H1 (cell line): ENCODE measurements around the gene MTCH1. TPM values are rescaled to one million over a fixed set of nuclear protein-coding genes. Genes with fewer than 3 reads are reported as not detected.

Experiments
- CTCF ChIA-PET: fragments of 300-600 bp; sonication (Branson Sonifier 250); formaldehyde crosslinking; loops from one replicate; lab custom pipeline; 2021; ENCODE audit not compliant: partially characterized antibody; lab: Charles Lee
- POLR2A ChIA-PET: fragments of 300-600 bp; sonication (Branson Sonifier 250); formaldehyde crosslinking; loops from one replicate; lab custom pipeline; 2021; ENCODE audit warnings: inconsistent platforms; ENCODE audit not compliant: partially characterized antibody; lab: Charles Lee
- DNase-seq, 2 experiments: peaks; one replicate each; pipeline versions ENCODE4 v3.0.0 to v3.0.0-alpha.2; 2010 to 2022; ENCODE audit warnings: low spot score in 2 of 2, low read depth in 1 of 2, mixed read lengths in 1 of 2
- FAIRE-seq: peaks from 2 replicates; lab custom pipeline; 2011; peaks lifted over from hg19 to GRCh38; lab: Jason Lieb, UNC
- H2AFZ ChIP-seq: 2 replicates; pipeline ENCODE4 v1.8.1; 2012; ENCODE audit warnings: low read length, inconsistent platforms
- H2AK5ac ChIP-seq: 2 replicates; pipeline ENCODE4 v1.6.1; 2013; ENCODE audit warnings: low read depth, low read length
- H2BK120ac ChIP-seq: replicated peaks from 2 replicates; pipeline ENCODE3; 2013; ENCODE audit warnings: low read depth, low read length, inconsistent platforms
- H2BK12ac ChIP-seq: 2 replicates; pipeline ENCODE4 v1.6.1; 2013; ENCODE audit warnings: low read depth, low read length
- H2BK15ac ChIP-seq: 2 replicates; pipeline ENCODE4 v1.6.1; 2013; ENCODE audit warnings: low read length
- H2BK20ac ChIP-seq: 2 replicates; pipeline ENCODE4 v1.6.1; 2013; ENCODE audit warnings: low read length
- H2BK5ac ChIP-seq: 2 replicates; pipeline ENCODE4 v1.6.1; 2013; ENCODE audit warnings: low read depth, low read length
- H3K14ac ChIP-seq: 2 replicates; pipeline ENCODE4 v1.6.1; 2013; ENCODE audit warnings: inconsistent platforms; ENCODE audit not compliant: insufficient read length
- H3K18ac ChIP-seq: 2 replicates; pipeline ENCODE4 v1.6.1; 2013; ENCODE audit warnings: low read length; ENCODE audit errors: extremely low read depth
- H3K23ac ChIP-seq: 2 replicates; pipeline ENCODE4 v1.6.1; 2013; ENCODE audit warnings: inconsistent platforms; ENCODE audit not compliant: insufficient read length
- H3K23me2 ChIP-seq: 2 replicates; pipeline ENCODE4 v1.6.1; 2013; ENCODE audit warnings: low read depth, low read length
- H3K27ac ChIP-seq: 2 replicates; pipeline ENCODE4 v1.6.1; 2011; ENCODE audit warnings: low read depth, low read length, inconsistent platforms
- H3K27me3 ChIP-seq, 4 experiments: replicated peaks in 1 of 4; 1 replicate in 1 of 4; 2 replicates in 3 of 4; pipeline versions ENCODE4 v1.6.1 to v1.8.1; 2011 to 2013; ENCODE audit warnings: low read length in 3 of 4, mild to moderate bottlenecking in 3 of 4, inconsistent platforms in 2 of 4, mixed read lengths in 2 of 4, moderate library complexity in 1 of 4; ENCODE audit not compliant: control insufficient read depth in 3 of 4, insufficient read depth in 3 of 4; ENCODE audit errors: extremely low read depth in 1 of 4
- H3K36me3 ChIP-seq, 4 experiments: 2 replicates each; pipeline versions ENCODE4 v1.6.1 to v1.8.1; 2011 to 2013; ENCODE audit warnings: mild to moderate bottlenecking in 4 of 4, low read length in 3 of 4, moderate library complexity in 2 of 4, control low read depth in 1 of 4, inconsistent platforms in 1 of 4; ENCODE audit not compliant: insufficient read depth in 4 of 4, control insufficient read depth in 2 of 4
- H3K4ac ChIP-seq: replicated peaks from 2 replicates; pipeline ENCODE3; 2013; ENCODE audit warnings: low read length, low read depth, mixed read lengths, inconsistent platforms; ENCODE audit not compliant: insufficient read length
- H3K4me1 ChIP-seq, 4 experiments: replicated peaks in 1 of 4; 1 replicate in 1 of 4; 2 replicates in 3 of 4; pipeline versions ENCODE4 v1.6.1 to v1.8.1; 2011 to 2013; ENCODE audit warnings: low read length in 3 of 4, inconsistent platforms in 2 of 4, mixed read lengths in 1 of 4; ENCODE audit not compliant: insufficient read depth in 4 of 4, control insufficient read depth in 3 of 4
- H3K4me2 ChIP-seq, 2 experiments: 2 replicates each; pipeline versions ENCODE4 v1.6.1 to v1.8.1; 2011 to 2013; ENCODE audit warnings: low read depth in 2 of 2, low read length in 2 of 2, control low read depth in 1 of 2, inconsistent platforms in 1 of 2, mild to moderate bottlenecking in 1 of 2; ENCODE audit not compliant: insufficient read depth in 1 of 2
- H3K4me3 ChIP-seq, 4 experiments: fragments of 200-600, 300-600 bp in 1 of 4; sonication (generic), shearing (Covaris generic), sonication (Bioruptor Twin) in 1 of 4; 2 replicates each; pipeline versions ENCODE4 v1.5.1 to v1.8.1; 2011 to 2016; ENCODE audit warnings: low read length in 4 of 4, low read depth in 3 of 4, control low read depth in 2 of 4, inconsistent platforms in 2 of 4, mild to moderate bottlenecking in 2 of 4, mixed read lengths in 1 of 4, moderate library complexity in 1 of 4; ENCODE audit not compliant: insufficient read depth in 2 of 4; ENCODE audit errors: extremely low read depth in 1 of 4
- H3K56ac ChIP-seq: replicated peaks from 2 replicates; pipeline ENCODE3; 2013; ENCODE audit warnings: low read depth, mild to moderate bottlenecking, mixed read lengths, low read length, inconsistent platforms; ENCODE audit not compliant: insufficient read length
- H3K79me1 ChIP-seq: 2 replicates; pipeline ENCODE4 v1.6.1; 2013; ENCODE audit warnings: low read depth, low read length, control low read depth
- H3K79me2 ChIP-seq, 2 experiments: 2 replicates each; pipeline versions ENCODE4 v1.6.1 to v1.8.1; 2012 to 2013; ENCODE audit warnings: low read length in 2 of 2, mild to moderate bottlenecking in 2 of 2, inconsistent platforms in 1 of 2; ENCODE audit not compliant: insufficient read depth in 2 of 2, control insufficient read depth in 1 of 2
- H3K9ac ChIP-seq, 4 experiments: replicated peaks in 1 of 4; 1 replicate in 1 of 4; 2 replicates in 3 of 4; pipeline versions ENCODE4 v1.6.1 to v1.8.1; 2011 to 2013; ENCODE audit warnings: low read depth in 3 of 4, low read length in 3 of 4, control low read depth in 2 of 4, mild to moderate bottlenecking in 2 of 4, moderate library complexity in 2 of 4, inconsistent platforms in 1 of 4; ENCODE audit errors: extremely low read depth in 1 of 4
- H3K9me3 ChIP-seq, 2 experiments: 2 replicates each; pipeline versions ENCODE4 v1.6.1 to v1.8.1; 2012 to 2013; ENCODE audit warnings: mild to moderate bottlenecking in 2 of 2, moderate library complexity in 2 of 2, control low read depth in 1 of 2, inconsistent platforms in 1 of 2, low read depth in 1 of 2, low read length in 1 of 2, mixed read lengths in 1 of 2; ENCODE audit not compliant: insufficient read depth in 2 of 2
- H4K20me1 ChIP-seq, 2 experiments: replicated peaks in 1 of 2; 2 replicates each; pipeline versions ENCODE3 to v1.8.1; 2011 to 2013; ENCODE audit warnings: inconsistent platforms in 2 of 2, low read length in 2 of 2, mild to moderate bottlenecking in 1 of 2; ENCODE audit not compliant: insufficient read depth in 2 of 2, control insufficient read depth in 1 of 2
- H4K5ac ChIP-seq: 2 replicates; pipeline ENCODE4 v1.6.1; 2013; ENCODE audit warnings: low read length, low read depth, mixed read lengths, inconsistent platforms; ENCODE audit not compliant: insufficient read length
- H4K8ac ChIP-seq: 2 replicates; pipeline ENCODE4 v1.8.0; 2013; ENCODE audit warnings: mild to moderate bottlenecking, moderate library complexity, low read length, inconsistent platforms; ENCODE audit not compliant: insufficient read depth; ENCODE audit errors: extremely low read depth
- H4K91ac ChIP-seq: replicated peaks from 2 replicates; pipeline ENCODE3; 2013; ENCODE audit warnings: low read length, mixed read lengths, inconsistent platforms; ENCODE audit not compliant: insufficient read length
- TCF12 ChIP-seq: IDR thresholded peaks from 2 replicates; pipeline ENCODE4 v1.6.1; 2011; ENCODE audit warnings: low read depth, mild to moderate bottlenecking, low read length
- TEAD4 ChIP-seq: IDR thresholded peaks from 2 replicates; pipeline ENCODE4 v1.6.1; 2012; ENCODE audit warnings: low read depth, low read length, inconsistent platforms, mixed read lengths
- WGBS, 2 experiments: shearing (Covaris generic) in 1 of 2; methylation state at CpG; one replicate each; pipeline versions ENCODE4 v1.1.6 to v1.1.7; 2013 to 2015; ENCODE audit warnings: low lambda C conversion rate in 2 of 2, mixed read lengths in 2 of 2, inconsistent platforms in 1 of 2, low coverage in 1 of 2, missing lambda C conversion rate in 1 of 2; ENCODE audit not compliant: insufficient replicate concordance in 2 of 2, insufficient coverage in 1 of 2, insufficient read length in 1 of 2; ENCODE audit errors: extremely low coverage in 1 of 2, missing lambda C conversion rate in 1 of 2; 5-methylcytosine and 5-hydroxymethylcytosine counted together
- polyA plus RNA-seq, 7 experiments: library from polyadenylated mRNA; depleted of rRNA in 3 of 7; stranded (reverse) in 5 of 7; unstranded in 2 of 7; fragments of >200 nt in 5 of 7; fragments of 200-250 nt in 2 of 7; gene quantifications; 1 replicate in 5 of 7; 2 replicates in 1 of 7; 4 replicates in 1 of 7; pipeline versions ENCODE4 v1.2.1 to v1.2.3, GENCODE V29; 2011 to 2013; ENCODE audit warnings: missing spikeins in 2 of 7, mixed read lengths in 2 of 7
- total RNA-seq: library from RNA; stranded (reverse); fragmentation: NEBNext Ultra II Directional; extraction: Animal tissue kit (Norgen Biotek cat#: 25700); gene quantifications from 2 replicates; pipeline ENCODE4 v1.2.1, GENCODE V29; 2021

The MTCH1 gene
- total and polyA plus RNA-seq, 2 of the 8 experiments (the other 6 are each of a cell fraction or from before 2014, with no cell fraction given): 169 to 214 TPM

DNA sequence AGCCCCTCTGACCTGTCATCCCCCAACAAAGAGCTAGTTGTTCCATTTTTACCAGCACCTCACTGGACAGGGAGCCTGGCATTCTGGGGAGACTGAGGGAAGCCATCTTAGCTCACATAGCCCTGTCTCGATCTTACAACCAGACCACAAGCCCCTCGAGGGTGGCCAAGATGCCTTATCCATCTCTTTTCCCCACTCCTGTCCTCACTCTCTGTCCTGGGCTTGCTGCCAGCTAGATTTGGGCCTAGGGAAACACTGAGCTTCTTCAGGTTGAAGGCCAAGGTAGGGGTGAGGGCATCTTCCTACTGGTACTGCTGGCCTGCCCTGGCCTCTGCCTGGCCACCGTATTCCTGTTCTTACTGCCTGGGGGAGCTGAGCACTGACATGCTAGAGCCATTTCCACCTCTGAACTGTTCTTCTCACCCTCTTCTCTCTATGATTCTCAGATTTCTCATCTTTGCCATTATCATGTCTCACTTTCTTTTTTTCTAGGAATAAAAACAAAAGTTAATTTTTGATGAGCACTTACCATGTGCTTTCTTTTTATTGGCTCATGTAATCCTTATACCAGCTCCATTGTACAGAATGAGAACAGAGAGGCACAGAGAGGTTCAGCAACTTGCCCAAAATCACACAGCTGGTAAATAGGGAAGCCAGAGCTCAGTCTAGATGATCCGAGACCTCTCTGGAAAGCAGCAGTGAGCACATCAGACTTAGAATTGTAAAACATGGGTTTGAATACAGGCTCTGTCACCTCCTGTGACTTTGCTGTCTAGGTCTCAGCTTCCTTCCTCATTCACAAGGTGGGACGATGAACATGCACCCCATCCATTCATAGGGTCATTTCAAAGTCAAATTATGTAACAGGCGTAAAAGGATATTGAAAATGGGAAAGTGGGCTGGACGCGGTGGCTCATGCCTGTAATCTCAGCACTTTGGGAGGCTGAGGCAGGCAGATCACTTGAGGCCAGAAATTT, 48.1 kb upstream of the MTCH1 start:
- 87% methylated on average over 8 of the region's 8 CpGs; no CpG with 5 or more reads in 1 of the 2 experiments for WGBS, 2 experiments
- H3K4ac ChIP-seq: no peak overlapping the region
- no peaks in the 10 kb centered on the region for H3K79me2 ChIP-seq
- H3K18ac ChIP-seq: no peak overlapping the region
- H2AFZ ChIP-seq: no peak overlapping the region
- no peak overlapping the region for H3K14ac ChIP-seq
- no peak overlapping the region for H2BK15ac ChIP-seq
- DNase-seq: no peak
- no peak overlapping the region for H3K56ac ChIP-seq
- no peaks in the 10 kb centered on the region for H4K20me1 ChIP-seq
- H3K36me3 ChIP-seq: no peaks in the 10 kb centered on the region
- no peak overlapping the region for H2BK5ac ChIP-seq
- H3K27me3 ChIP-seq: no peaks in the 10 kb centered on the region
- no peak overlapping the region for H4K5ac ChIP-seq
- H2BK120ac ChIP-seq: no peak overlapping the region
- H3K23ac ChIP-seq: no peak overlapping the region
- no peak overlapping the region for H4K8ac ChIP-seq
- H2AK5ac ChIP-seq: no peak overlapping the region
- H2BK12ac ChIP-seq: no peak overlapping the region
- H3K27ac ChIP-seq: no peak overlapping the region
- no peak overlapping the region for H2BK20ac ChIP-seq
- no peaks in the 10 kb centered on the region for H3K23me2 ChIP-seq
- H3K9ac ChIP-seq: no peak overlapping the region
- ChIA-PET CTCF (interaction anchor here (0.8 to 29.2 kb wide), 8 partner anchors 7 to 179 kb away, joined by 3 to 635 read pairs (median 19); partner anchors contain the start of gene PIM1), POLR2A (interaction anchor here (1.1 kb wide), 1 partner anchor 104 kb away, joined by 4 read pairs; no protein-coding TSS in a partner anchor)
- no peak overlapping the region for H3K4me3 ChIP-seq
- H3K4me2 ChIP-seq: no peak overlapping the region
- H4K91ac ChIP-seq: no peak overlapping the region
- no peaks in the 10 kb centered on the region for H3K79me1 ChIP-seq
- H3K9me3 ChIP-seq: peaks cover 0 to 9% of the 10 kb centered on the region in 2 experiments; a peak in 2 of 4 replicates
- H3K4me1 ChIP-seq: no peaks in the 10 kb centered on the region
- FAIRE-seq: no peak
- no peak for TF ChIP-seq TCF12
- no peak for TF ChIP-seq TEAD4
